Astrocyte (in vitro differentiated cells and primary cell): ENCODE measurements around the gene CREM. TPM values are rescaled to one million over a fixed set of nuclear protein-coding genes. Genes with fewer than 3 reads are reported as not detected.

Experiments
- DNase-seq: peaks from one replicate; pipeline ENCODE4 v3.0.0-alpha.2; 2010; ENCODE audit warnings: low read depth
- FAIRE-seq: peaks from 2 replicates; lab custom pipeline; 2011; peaks lifted over from hg19 to GRCh38; lab: Jason Lieb, UNC
- H2AFZ ChIP-seq: 2 replicates; pipeline ENCODE4 v1.6.0; 2012; ENCODE audit warnings: low read depth, low read length, inconsistent platforms
- H3K27ac ChIP-seq: 2 replicates; pipeline ENCODE4 v1.5.1; 2011; ENCODE audit warnings: low read depth, low read length, inconsistent platforms
- H3K27me3 ChIP-seq: 2 replicates; pipeline ENCODE4 v1.6.0; 2011; ENCODE audit warnings: low read length, inconsistent platforms; ENCODE audit not compliant: insufficient read depth
- H3K36me3 ChIP-seq: 2 replicates; pipeline ENCODE4 v1.5.1; 2011; ENCODE audit warnings: low read length, inconsistent platforms; ENCODE audit not compliant: insufficient read depth
- H3K4me1 ChIP-seq: 2 replicates; pipeline ENCODE4 v1.5.1; 2011; ENCODE audit warnings: low read length, inconsistent platforms; ENCODE audit not compliant: insufficient read depth
- H3K4me2 ChIP-seq: 2 replicates; pipeline ENCODE4 v1.6.0; 2012; ENCODE audit warnings: low read length, inconsistent platforms
- H3K4me3 ChIP-seq: 2 replicates; pipeline ENCODE4 v1.5.1; 2011; ENCODE audit warnings: low read depth, mild to moderate bottlenecking, low read length, inconsistent platforms; ENCODE audit not compliant: insufficient read depth
- H3K79me2 ChIP-seq: 2 replicates; pipeline ENCODE4 v1.6.0; 2012; ENCODE audit warnings: mild to moderate bottlenecking, low read length, inconsistent platforms; ENCODE audit not compliant: insufficient read depth
- H3K9ac ChIP-seq: 2 replicates; pipeline ENCODE4 v1.6.0; 2012; ENCODE audit warnings: mild to moderate bottlenecking, low read length, inconsistent platforms
- H3K9me3 ChIP-seq: 2 replicates; pipeline ENCODE4 v1.5.1; 2012; ENCODE audit warnings: low read depth, mild to moderate bottlenecking, low read length, inconsistent platforms; ENCODE audit not compliant: insufficient read depth
- H4K20me1 ChIP-seq: 2 replicates; pipeline ENCODE4 v1.6.0; 2012; ENCODE audit warnings: low read length, inconsistent platforms; ENCODE audit not compliant: insufficient read depth
- H3K27ac Mint-ChIP-seq: one replicate; pipeline ENCODE4 v1.8.0; 2021; ENCODE audit warnings: mild to moderate bottlenecking, mixed read lengths; ENCODE audit not compliant: unreplicated experiment
- H3K27me3 Mint-ChIP-seq: one replicate; pipeline ENCODE4 v1.8.0; 2021; ENCODE audit warnings: low read depth, mixed read lengths; ENCODE audit not compliant: unreplicated experiment
- H3K36me3 Mint-ChIP-seq: one replicate; pipeline ENCODE4 v1.8.0; 2021; ENCODE audit warnings: low read depth, mixed read lengths; ENCODE audit not compliant: unreplicated experiment
- H3K4me1 Mint-ChIP-seq: one replicate; pipeline ENCODE4 v1.8.0; 2021; ENCODE audit warnings: low read depth, mixed read lengths; ENCODE audit not compliant: unreplicated experiment
- H3K4me3 Mint-ChIP-seq: one replicate; pipeline ENCODE4 v1.8.0; 2021; ENCODE audit warnings: mild to moderate bottlenecking, moderate library complexity, mixed read lengths; ENCODE audit not compliant: unreplicated experiment
- H3K9me3 Mint-ChIP-seq: one replicate; pipeline ENCODE4 v1.8.0; 2021; ENCODE audit warnings: mild to moderate bottlenecking, mixed read lengths; ENCODE audit not compliant: unreplicated experiment
- CTCF ChIP-seq: IDR thresholded peaks from 2 replicates; pipeline ENCODE4 v1.5.1; 2011; ENCODE audit warnings: low read depth, mild to moderate bottlenecking, inconsistent platforms, low read length, moderate library complexity; ENCODE audit not compliant: insufficient read depth
- EZH2 ChIP-seq: IDR thresholded peaks from 2 replicates; pipeline ENCODE4 v1.6.1; 2012; ENCODE audit warnings: mild to moderate bottlenecking, low read length, inconsistent platforms; ENCODE audit not compliant: insufficient read depth
- total RNA-seq: library from RNA; stranded (reverse); gene quantifications from 2 replicates; pipeline ENCODE4 v1.2.1, GENCODE V29; 2021

The CREM gene
- total RNA-seq, 1 donor from 2014 or later: 38.3 TPM

GRCh38 chr10:35257057-35257983 lies 130.7 kb downstream of the CREM start:
- peaks cover 5% of the 10 kb centered on the region for H3K9me3 ChIP-seq
- Mint-ChIP-seq H3K36me3 (no peaks in the 10 kb centered on the region), H3K27me3 (no peaks in the 10 kb centered on the region), H3K4me3 (no peak overlapping the region), H3K4me1 (peaks cover 10% of the 10 kb centered on the region), H3K9me3 (peaks cover 5% of the 10 kb centered on the region), H3K27ac (no peak overlapping the region)
- H3K27ac ChIP-seq: no peak overlapping the region
- no peaks in the 10 kb centered on the region for H4K20me1 ChIP-seq
- no peaks in the 10 kb centered on the region for H3K79me2 ChIP-seq
- H3K36me3 ChIP-seq: no peaks in the 10 kb centered on the region
- FAIRE-seq (no peak), DNase-seq (no peak)
- TF ChIP-seq CTCF: no peak
- no peak for TF ChIP-seq EZH2
- peaks cover 10% of the 10 kb centered on the region for H3K4me1 ChIP-seq
- H3K4me2 ChIP-seq: no peak overlapping the region
- H2AFZ ChIP-seq: no peak overlapping the region
- no peaks in the 10 kb centered on the region for H3K27me3 ChIP-seq
- H3K4me3 ChIP-seq: no peak overlapping the region
- H3K9ac ChIP-seq: no peak overlapping the region

DNA sequence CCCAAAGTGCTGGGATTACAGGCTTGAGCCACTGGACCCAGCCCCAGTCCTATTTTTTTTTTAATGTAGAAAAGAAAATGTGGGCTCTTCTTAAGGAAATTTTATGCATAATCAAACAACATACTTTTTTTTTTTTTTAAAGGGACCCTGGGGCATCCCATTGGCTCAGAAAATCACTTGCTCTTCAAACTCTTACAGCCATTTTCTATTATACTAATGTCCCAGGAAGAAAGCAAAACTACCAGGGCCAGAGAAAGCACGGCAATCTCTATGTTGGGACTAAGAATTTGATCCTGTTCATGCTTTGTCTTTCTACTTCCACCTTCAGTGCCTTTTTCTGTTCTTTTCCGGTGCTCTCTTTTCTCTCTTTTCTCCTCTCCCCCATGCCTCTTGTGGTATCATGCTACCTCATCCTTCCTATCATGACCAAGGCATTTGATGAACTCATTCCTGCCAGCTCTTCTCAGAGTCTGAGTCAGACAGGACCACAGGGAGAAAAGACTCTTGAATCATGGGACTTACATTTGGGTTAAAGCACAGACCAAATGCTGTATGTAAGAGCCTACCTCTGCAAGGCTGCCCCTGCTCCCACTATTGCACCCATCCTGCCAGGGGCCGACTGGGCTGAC lies 133.2 kb downstream of the CREM start:
- H3K79me2 ChIP-seq: no peaks in the 10 kb centered on the region
- H3K4me3 ChIP-seq: peak overlapping the region; percentile 7
- H3K4me3 Mint-ChIP-seq: no peak overlapping the region
- peaks cover 5% of the 10 kb centered on the region for H3K9me3 ChIP-seq
- peak overlapping the region; percentile 66 for H3K4me2 ChIP-seq
- no peaks in the 10 kb centered on the region for H3K36me3 Mint-ChIP-seq
- DNase-seq: peak; percentile 98
- no peaks in the 10 kb centered on the region for H3K27me3 ChIP-seq
- peak; percentile 98 for FAIRE-seq
- H4K20me1 ChIP-seq: no peaks in the 10 kb centered on the region
- H3K9me3 Mint-ChIP-seq: peaks cover 5% of the 10 kb centered on the region
- H3K27ac ChIP-seq: peak overlapping the region; percentile 93
- H3K9ac ChIP-seq: peak overlapping the region; percentile 49
- H3K27ac Mint-ChIP-seq: peak overlapping the region; percentile 87
- H3K27me3 Mint-ChIP-seq: no peaks in the 10 kb centered on the region
- peaks cover 10% of the 10 kb centered on the region for H3K4me1 Mint-ChIP-seq
- TF ChIP-seq CTCF (no peak), EZH2 (no peak)
- H3K4me1 ChIP-seq: peaks cover 10% of the 10 kb centered on the region
- H3K36me3 ChIP-seq: no peaks in the 10 kb centered on the region
- peak overlapping the region; percentile 67 for H2AFZ ChIP-seq
